ENCODE measurements around the gene TAGLN3. TPM values are rescaled to one million over a fixed set of nuclear protein-coding genes. Genes with fewer than 3 reads are reported as not detected.

The TAGLN3 gene
- total and polyA plus RNA-seq, 3 donors from 2014 or later = 0.37 TPM; not detected in 2

DNA sequence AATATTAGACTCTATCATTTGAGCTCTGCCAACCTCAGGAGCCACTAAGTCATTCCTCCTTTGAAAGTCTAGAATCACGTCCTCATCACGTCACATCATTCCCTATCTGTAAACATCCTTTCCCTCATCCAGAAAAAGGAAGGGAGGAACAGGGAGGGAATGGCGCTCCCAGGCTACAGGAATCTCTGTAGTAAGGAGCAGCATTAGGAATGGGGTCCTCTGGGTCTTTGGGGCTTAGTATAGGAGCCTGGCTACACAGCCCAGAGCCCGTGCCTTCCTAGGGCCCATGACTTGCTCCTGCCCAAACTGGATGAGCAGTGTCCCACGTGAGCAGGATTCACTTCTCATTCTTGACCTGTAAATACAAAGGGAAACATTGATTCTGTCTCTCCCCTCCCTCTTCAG, 1.6 kb downstream of the TAGLN3 start:
- TF ChIP-seq CTCF (IDR thresholded peaks at IDR 0.05) (no peak), POLR2A (IDR thresholded peaks at IDR 0.05) (no peak)
- intact Hi-C loops (cut with DNase I; ENCODE audit: low total_unique reads) = no loop called here
- 91% methylated on average over 5 of the region's 5 CpGs for WGBS, 2 donors
- peaks cover 10% of the 10 kb centered on the region for H3K4me1 ChIP-seq
- H3K9me3 ChIP-seq = no peaks in the 10 kb centered on the region
- no peak overlapping the region for H3K4me3 ChIP-seq
- no peaks in the 10 kb centered on the region for H3K27me3 ChIP-seq
- no peaks in the 10 kb centered on the region for H3K36me3 ChIP-seq (ENCODE audit: low read depth, missing control alignments)
- no peak overlapping the region for H3K27ac ChIP-seq
- no peak for DNase-seq

DNA sequence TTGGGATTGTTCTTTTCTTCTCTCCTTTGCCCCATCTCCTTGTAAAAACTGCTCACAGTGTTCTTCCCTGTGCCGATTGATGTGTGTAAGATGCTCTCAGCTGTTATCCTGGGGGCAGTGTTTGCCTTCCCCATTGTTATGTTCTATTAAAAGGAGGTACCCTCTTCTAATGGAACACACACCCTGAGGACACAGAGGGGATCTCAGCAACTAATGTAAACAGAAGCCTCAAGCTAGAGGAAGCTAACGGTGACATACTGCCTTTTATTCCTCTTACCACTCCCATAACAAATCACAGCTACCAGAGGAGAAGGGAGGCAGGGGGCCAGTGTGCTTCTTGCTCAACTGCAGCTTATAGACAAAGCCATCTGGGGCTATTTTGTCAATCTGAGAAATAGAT, 2.2 kb downstream of the TAGLN3 start:
- no peaks in the 10 kb centered on the region for H3K9me3 ChIP-seq
- no peak overlapping the region for H3K27ac ChIP-seq
- H3K4me3 ChIP-seq = no peak overlapping the region
- H3K36me3 ChIP-seq (ENCODE audit: low read depth, missing control alignments) = no peaks in the 10 kb centered on the region
- TF ChIP-seq CTCF (IDR thresholded peaks at IDR 0.05) = no peak
- TF ChIP-seq POLR2A (IDR thresholded peaks at IDR 0.05) = no peak
- peaks cover 10% of the 10 kb centered on the region for H3K4me1 ChIP-seq
- intact Hi-C loops (cut with DNase I; ENCODE audit: low total_unique reads) = no loop called here
- 74 to 89% methylated on average over 2 of the region's 2 CpGs for WGBS, 2 donors
- H3K27me3 ChIP-seq = no peaks in the 10 kb centered on the region
- DNase-seq = no peak

- DNase-seq = no peak
- WGBS, 2 donors = 96 to 98% methylated on average over 2 of the region's 2 CpGs
- Histone ChIP-seq H3K4me3 (no peak overlapping the region), H3K36me3 (ENCODE audit: low read depth, missing control alignments) (no peaks in the 10 kb centered on the region), H3K27me3 (no peaks in the 10 kb centered on the region), H3K4me1 (peaks cover 10% of the 10 kb centered on the region), H3K9me3 (no peaks in the 10 kb centered on the region), H3K27ac (no peak overlapping the region)
- intact Hi-C loops (cut with DNase I; ENCODE audit: low total_unique reads) = no loop called here
- TF ChIP-seq CTCF (IDR thresholded peaks at IDR 0.05) (no peak), POLR2A (IDR thresholded peaks at IDR 0.05) (no peak)
Measured at GRCh38 chr3:112001526-112001925, 2.8 kb downstream of the TAGLN3 start.

GRCh38 chr3:112002096-112002971, 3.6 kb downstream of the TAGLN3 start:
- H3K4me1 ChIP-seq = peaks cover 10% of the 10 kb centered on the region
- intact Hi-C loops (cut with DNase I; ENCODE audit: low total_unique reads) = no loop called here
- H3K9me3 ChIP-seq = no peaks in the 10 kb centered on the region
- H3K27me3 ChIP-seq = no peaks in the 10 kb centered on the region
- H3K27ac ChIP-seq = no peak overlapping the region
- H3K36me3 ChIP-seq (ENCODE audit: low read depth, missing control alignments) = no peaks in the 10 kb centered on the region
- no peak for TF ChIP-seq POLR2A (IDR thresholded peaks at IDR 0.05)
- no peak for TF ChIP-seq CTCF (IDR thresholded peaks at IDR 0.05)
- DNase-seq = no peak
- H3K4me3 ChIP-seq = no peak overlapping the region
- WGBS, 2 donors = 71 to 78% methylated on average over 8 of the region's 8 CpGs

All from testis (tissue), 3 donors.